DOHH2 (cell line): ENCODE measurements around the gene SLC35F6.

Experiments used
- CTCF ChIP-seq: fragments of 200-600 bp; sonication (generic); IDR thresholded peaks from one replicate; pipeline ENCODE4 v1.5.1; 2014; ENCODE audit warnings: antibody characterized with exemption, mild to moderate bottlenecking, low read depth, low read length; ENCODE audit not compliant: poor library complexity, severe bottlenecking
- EZH2phosphoT487 ChIP-seq: fragments of 200-600 bp; sonication (generic); IDR thresholded peaks from 2 replicates; pipeline ENCODE4 v1.6.1; 2017; ENCODE audit warnings: borderline replicate concordance, mild to moderate bottlenecking, antibody characterized with exemption, low read length, moderate library complexity, mixed read lengths

GRCh38 chr2:26722328-26722727 is 41.8 kb upstream of the SLC35F6 start:
- TF ChIP-seq CTCF: no peak
- no peak for TF ChIP-seq EZH2phosphoT487
